SK-N-SH treated with all-trans-retinoic acid at 6 μM for 48 hours (cell line): ENCODE measurements around the gene MPC1.

ENCODE experiments used
- CSDC2 ChIP-seq: fragments of 250-450 bp; sonication (Bioruptor Pico); IDR thresholded peaks from 2 replicates; pipeline ENCODE4 v1.5.0; 2020; ENCODE audit warnings: mild to moderate bottlenecking, moderate library complexity
- PATZ1 ChIP-seq: fragments of 250-450 bp; sonication (Bioruptor Pico); IDR thresholded peaks from 2 replicates; pipeline ENCODE4 v1.8.0; 2020; ENCODE audit warnings: mild to moderate bottlenecking, moderate library complexity, borderline replicate concordance
- TCF4 ChIP-seq: fragments of 250-450 bp; sonication (Bioruptor Pico); IDR thresholded peaks from 2 replicates; pipeline ENCODE4 v1.8.0; 2021; ENCODE audit warnings: mild to moderate bottlenecking, moderate library complexity, borderline replicate concordance
- ZFP3 ChIP-seq: fragments of 250-450 bp; sonication (Bioruptor Pico); IDR thresholded peaks from 2 replicates; pipeline ENCODE4 v1.5.0; 2020; ENCODE audit warnings: mild to moderate bottlenecking, moderate library complexity

GRCh38 chr6:166333172-166333995 lies 49.4 kb downstream of the MPC1 start:
- TF ChIP-seq PATZ1 (CRISPR knock-in tag) = no peak
- TF ChIP-seq CSDC2 (CRISPR knock-in tag) = no peak
- no peak for TF ChIP-seq TCF4 (CRISPR knock-in tag)
- TF ChIP-seq ZFP3 (CRISPR knock-in tag) = no peak
